T-helper 9 cell (primary cell): Measurements from ENCODE around the gene METTL24.

Experiments used
- DNase-seq: peaks from one replicate; pipeline ENCODE4 v3.0.0-alpha.2; 2020

The METTL24 gene

DNA sequence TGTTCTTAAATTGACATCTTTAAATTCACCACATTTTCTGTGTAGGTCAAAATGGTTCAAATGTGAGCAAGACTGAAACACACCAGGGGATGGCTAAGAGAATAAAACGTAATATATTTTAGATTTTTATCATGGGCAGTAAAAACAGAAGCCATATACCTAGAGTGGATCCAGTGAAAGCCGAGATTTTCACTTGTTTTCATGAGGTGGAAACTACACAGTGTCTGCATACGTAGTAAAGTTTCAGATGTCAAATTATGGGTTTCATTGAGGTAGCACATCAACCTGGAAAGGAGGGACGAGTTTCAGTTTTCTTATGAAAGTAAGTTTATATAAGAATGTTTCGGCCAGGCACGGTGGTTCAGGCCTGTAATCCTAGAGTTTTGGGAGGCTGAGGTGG is 25.9 kb downstream of the METTL24 start:
- no peak for DNase-seq

DNA sequence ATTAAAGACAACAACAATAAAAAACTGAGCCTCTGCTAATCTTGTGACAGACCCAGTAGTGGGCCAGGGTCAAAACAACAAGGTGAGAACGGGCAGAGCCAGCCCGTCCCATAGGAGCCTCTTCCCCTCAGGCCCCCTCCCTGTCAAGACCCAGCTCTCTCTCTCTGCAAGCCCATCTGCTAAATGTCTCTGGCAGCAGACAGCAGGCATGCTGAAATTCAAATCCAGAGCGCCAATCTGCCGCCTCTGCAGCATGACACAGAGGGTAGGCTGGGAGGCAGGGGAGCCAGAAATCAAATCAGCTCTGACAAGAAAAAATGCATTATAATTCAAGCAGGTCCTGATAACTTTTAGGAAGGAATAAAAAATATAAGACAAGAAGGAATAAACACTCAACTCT is 26.3 kb downstream of the METTL24 start:
- no peak for DNase-seq

- DNase-seq = no peak
Measured at GRCh38 chr6:110331390-110331789, 26.8 kb downstream of the METTL24 start.

GRCh38 chr6:110329714-110330436 is 28.3 kb downstream of the METTL24 start:
- no peak for DNase-seq

DNA sequence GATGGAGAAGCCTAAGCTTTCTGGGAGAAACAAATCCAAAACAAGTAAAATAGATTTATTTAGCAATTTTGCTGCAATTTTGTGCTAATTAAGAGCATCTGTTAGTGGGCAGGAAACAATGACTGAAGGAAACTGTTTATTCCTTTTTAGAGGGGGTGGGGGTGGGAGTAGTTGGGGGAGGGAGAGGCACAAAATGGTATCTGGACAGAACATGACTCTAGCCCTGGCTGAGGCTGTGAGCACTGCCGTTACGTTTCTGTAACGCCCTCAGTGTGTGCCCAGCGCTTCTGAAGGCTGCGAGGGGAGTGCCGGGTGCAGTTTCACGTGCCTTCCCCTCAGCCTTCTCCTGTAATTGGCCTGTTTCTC is 28.8 kb downstream of the METTL24 start:
- DNase-seq = no peak

GRCh38 chr6:110328259-110328658 is 29.9 kb downstream of the METTL24 start:
- no peak for DNase-seq

- DNase-seq = no peak
Measured at GRCh38 chr6:110327391-110327790, 30.8 kb downstream of the METTL24 start.

DNA sequence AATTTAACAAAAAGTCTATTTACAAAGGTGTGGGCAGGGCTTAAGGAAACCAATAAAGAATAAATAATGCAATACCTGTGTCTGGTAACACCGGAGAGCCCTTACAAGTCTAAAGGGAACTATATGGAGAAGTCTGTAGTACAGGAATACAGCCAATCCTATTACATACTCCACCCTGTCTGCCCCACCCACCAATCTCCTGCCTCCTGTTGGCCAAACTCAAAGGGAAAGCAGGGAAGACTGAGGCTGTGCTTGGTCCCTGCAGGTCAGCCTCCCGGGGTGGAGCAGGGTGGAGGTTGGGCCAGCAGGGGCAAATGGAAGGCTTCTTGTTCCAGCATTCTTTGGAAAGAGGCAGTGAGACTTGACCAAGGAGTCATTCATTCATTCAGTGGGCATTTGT is 31.5 kb downstream of the METTL24 start:
- DNase-seq = no peak

GRCh38 chr6:110326057-110326456 is 32.1 kb downstream of the METTL24 start:
- no peak for DNase-seq

- DNase-seq = no peak
Measured at GRCh38 chr6:110325197-110325596, 33.0 kb downstream of the METTL24 start.

- DNase-seq = no peak
Measured at GRCh38 chr6:110324548-110324947, 33.6 kb downstream of the METTL24 start.

- no peak for DNase-seq
Measured at GRCh38 chr6:110323258-110323657, 34.9 kb downstream of the METTL24 start.

DNA sequence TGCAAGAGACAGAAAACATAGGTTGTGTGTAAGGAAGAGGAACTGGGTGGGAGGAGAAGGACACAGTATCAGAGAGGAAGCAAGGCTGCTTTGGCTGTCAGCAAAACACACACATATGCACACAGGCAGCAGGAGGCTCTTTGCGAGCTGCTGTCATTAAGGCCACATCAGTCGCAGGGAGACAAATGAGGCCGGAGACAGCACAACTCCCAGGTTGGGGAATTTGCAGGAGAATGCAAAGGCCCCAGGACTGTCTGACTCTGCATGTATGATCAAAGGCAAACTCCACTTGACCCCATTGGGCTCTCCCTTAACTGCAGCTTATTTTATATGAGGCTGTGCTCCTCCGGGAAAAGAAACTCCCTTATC is 35.3 kb downstream of the METTL24 start:
- no peak for DNase-seq

- no peak for DNase-seq
Measured at GRCh38 chr6:110322151-110322873, 35.8 kb downstream of the METTL24 start.

- DNase-seq = no peak
Measured at GRCh38 chr6:110320307-110320706, 37.8 kb downstream of the METTL24 start.

DNA sequence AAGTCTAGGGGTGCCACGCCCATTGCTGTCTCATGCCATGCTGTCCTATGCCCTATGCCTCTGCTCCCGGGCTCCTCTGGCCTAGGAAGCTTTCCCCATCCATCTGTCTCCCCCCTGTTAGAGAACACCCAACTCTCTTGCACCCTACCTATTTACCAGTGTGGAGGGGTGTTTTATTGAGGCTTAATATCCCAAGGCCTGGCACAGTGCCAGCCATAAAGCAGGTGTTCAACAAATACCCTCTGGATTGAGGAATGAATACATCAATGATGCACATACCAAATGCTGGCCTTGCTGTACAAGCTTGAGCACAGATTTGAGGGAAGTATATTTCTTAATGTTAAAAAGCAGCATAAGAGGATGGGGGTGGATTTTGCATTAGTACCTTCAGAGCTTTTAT is 38.3 kb downstream of the METTL24 start:
- DNase-seq = no peak

GRCh38 chr6:110319381-110319780 is 38.8 kb downstream of the METTL24 start:
- no peak for DNase-seq

DNA sequence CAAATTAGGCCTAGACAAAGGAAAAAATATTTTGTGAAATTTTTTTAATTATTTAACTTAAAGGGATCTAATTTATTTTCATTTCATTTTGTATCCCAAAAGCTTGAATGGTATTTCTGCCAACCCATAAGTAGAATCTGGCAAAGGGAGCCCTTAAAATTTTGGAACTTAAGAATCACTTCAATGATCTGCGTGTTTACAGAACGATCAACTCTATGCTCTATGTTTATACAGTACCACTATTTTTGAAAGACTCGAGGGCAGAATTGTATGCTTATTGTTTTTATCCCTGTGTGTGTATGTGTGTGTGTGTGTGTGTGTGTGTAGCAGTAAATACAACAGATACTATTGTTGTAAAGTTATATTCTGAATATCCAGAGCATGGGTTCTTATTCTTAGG is 39.2 kb downstream of the METTL24 start:
- no peak for DNase-seq

- DNase-seq = no peak
Measured at GRCh38 chr6:110317646-110318045, 40.5 kb downstream of the METTL24 start.

- DNase-seq = no peak
Measured at GRCh38 chr6:110317189-110317588, 41.0 kb downstream of the METTL24 start.

DNA sequence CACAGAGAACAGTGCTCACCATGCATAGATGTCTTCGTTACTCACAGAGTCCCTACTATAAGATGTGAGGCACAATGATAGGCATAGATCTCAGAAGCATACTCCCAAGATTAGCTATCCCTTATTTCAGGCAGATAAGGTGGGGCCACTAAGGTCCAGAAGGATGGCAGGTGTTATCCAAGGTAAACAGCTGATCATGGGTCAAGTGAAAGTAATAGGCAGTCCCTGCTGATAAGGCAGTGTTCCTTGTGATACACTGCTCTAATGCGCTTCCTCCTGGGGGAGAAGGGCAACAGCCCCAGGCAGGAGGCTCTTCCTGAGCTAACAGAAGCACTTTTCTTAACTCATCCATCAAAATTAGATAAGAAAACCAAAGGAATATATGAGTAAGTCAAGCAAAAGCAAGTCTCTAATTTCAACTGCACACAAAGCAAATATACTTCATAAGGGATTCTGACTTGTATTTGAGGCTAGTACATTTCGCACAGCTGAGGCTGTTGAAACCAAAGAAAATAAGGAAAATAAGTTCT is 42.2 kb downstream of the METTL24 start:
- DNase-seq = no peak

GRCh38 chr6:110315207-110315868 is 42.8 kb downstream of the METTL24 start:
- DNase-seq = no peak

DNA sequence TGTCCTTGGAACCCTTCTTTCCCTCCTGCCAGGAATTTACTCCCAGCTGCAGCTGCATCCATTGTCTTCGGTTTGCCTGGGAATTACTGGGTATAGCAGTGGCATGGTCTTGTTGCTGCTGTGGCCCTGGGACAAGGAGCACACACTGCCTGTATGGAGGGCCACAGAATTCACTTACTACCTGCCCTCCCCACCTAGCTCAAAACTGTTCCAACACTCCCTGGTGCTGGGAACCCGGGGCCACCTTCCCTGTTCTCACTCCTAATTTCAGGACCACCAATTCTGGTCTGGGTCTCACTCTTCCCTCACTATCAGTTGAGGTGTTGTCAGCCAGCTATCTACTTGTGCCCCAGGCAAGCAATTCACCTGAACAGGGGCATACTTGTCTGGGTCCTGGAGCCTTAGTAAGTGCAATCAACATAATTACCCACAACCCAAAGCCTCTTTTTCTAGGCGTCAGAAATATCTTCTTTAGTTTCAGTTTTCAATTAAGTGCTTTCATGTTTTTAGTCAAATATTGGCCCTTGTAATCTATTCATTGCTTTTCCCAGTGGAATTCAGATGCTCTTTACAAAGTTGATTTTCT is 47.2 kb downstream of the METTL24 start:
- no peak for DNase-seq
